GM06990 (cell line): ENCODE results near the gene RHBDF1.

ENCODE experiments used
- DNase-seq: peaks from one replicate; pipeline ENCODE4 v3.0.0-alpha.2; 2011; ENCODE audit not compliant: insufficient read length; ENCODE audit errors: extremely low read depth
- H3K27me3 ChIP-seq: replicated peaks from 2 replicates; pipeline ENCODE4 v1.6.0; 2011; ENCODE audit warnings: low read length; ENCODE audit not compliant: control insufficient read depth, insufficient read depth
- H3K36me3 ChIP-seq: 2 replicates; pipeline ENCODE4 v1.5.1; 2011; ENCODE audit warnings: low read length; ENCODE audit not compliant: control insufficient read depth, insufficient read depth
- H3K4me3 ChIP-seq: replicated peaks from 2 replicates; pipeline ENCODE4 v1.5.1; 2011; ENCODE audit warnings: low read depth, mild to moderate bottlenecking, control low read depth, low read length
- TF ChIP-seq, protein P1 (sequence below): IDR thresholded peaks from 2 replicates; pipeline ENCODE4 v1.5.1; 2011; ENCODE audit warnings: low read length, control low read depth, mild to moderate bottlenecking, inconsistent platforms; ENCODE audit not compliant: insufficient read depth, poor library complexity, severe bottlenecking

RHBDF1 gene

DNA sequence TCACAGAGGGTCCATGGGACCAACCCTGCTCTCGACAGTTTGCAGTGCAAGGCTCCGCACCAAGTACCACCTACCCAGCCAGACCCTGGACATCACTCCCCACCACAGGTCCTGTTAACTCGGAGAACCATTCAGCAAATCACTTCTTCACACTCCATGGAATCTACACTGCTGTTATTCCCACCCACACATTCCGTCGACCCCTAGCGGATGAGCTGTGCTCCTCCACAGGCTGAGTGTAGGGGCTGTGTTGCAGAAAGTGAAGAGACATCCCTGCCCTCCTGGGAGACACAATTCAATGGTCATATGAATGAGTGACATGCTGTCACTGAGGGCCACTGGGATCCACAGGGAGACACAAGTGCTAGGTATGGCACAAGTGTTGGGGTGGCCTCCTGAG, 33.1 kb upstream of the RHBDF1 start:
- no peak overlapping the region for H3K4me3 ChIP-seq
- TF ChIP-seq, protein P1, sequence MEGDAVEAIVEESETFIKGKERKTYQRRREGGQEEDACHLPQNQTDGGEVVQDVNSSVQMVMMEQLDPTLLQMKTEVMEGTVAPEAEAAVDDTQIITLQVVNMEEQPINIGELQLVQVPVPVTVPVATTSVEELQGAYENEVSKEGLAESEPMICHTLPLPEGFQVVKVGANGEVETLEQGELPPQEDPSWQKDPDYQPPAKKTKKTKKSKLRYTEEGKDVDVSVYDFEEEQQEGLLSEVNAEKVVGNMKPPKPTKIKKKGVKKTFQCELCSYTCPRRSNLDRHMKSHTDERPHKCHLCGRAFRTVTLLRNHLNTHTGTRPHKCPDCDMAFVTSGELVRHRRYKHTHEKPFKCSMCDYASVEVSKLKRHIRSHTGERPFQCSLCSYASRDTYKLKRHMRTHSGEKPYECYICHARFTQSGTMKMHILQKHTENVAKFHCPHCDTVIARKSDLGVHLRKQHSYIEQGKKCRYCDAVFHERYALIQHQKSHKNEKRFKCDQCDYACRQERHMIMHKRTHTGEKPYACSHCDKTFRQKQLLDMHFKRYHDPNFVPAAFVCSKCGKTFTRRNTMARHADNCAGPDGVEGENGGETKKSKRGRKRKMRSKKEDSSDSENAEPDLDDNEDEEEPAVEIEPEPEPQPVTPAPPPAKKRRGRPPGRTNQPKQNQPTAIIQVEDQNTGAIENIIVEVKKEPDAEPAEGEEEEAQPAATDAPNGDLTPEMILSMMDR, result no peak
- no peaks in the 10 kb centered on the region for H3K27me3 ChIP-seq
- no peak for DNase-seq
- H3K36me3 ChIP-seq, result peaks cover 18% of the 10 kb centered on the region

DNA sequence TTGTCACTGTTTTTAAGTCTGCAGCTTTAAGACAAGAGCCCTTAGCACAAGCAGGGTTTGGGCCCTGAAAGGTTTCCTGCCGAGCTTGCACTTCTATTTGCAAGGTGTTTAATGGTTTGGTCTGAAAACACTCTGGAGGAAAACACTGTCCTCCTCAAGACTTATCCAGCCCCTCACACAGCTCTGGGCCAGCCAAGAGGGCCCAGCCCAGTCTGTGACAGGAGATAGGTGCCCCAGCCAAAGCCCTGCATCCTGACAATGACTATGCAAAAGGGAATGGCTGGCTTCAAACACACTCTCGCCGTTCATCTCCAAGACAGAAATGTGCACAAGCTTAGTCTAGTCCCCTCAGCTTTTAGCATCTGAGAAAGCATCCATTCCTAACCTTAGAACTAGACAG, 32.5 kb upstream of the RHBDF1 start:
- Histone ChIP-seq H3K36me3 (peaks cover 18% of the 10 kb centered on the region), H3K4me3 (no peak overlapping the region), H3K27me3 (no peaks in the 10 kb centered on the region)
- no peak for DNase-seq
- TF ChIP-seq, protein P1, result no peak

GRCh38 chr16:104355-104754, 31.9 kb upstream of the RHBDF1 start:
- Histone ChIP-seq H3K36me3 (peaks cover 18% of the 10 kb centered on the region), H3K4me3 (no peak overlapping the region), H3K27me3 (no peaks in the 10 kb centered on the region)
- TF ChIP-seq, protein P1, result no peak
- no peak for DNase-seq

- Histone ChIP-seq H3K4me3 (no peak overlapping the region), H3K27me3 (no peaks in the 10 kb centered on the region), H3K36me3 (peaks cover 28% of the 10 kb centered on the region)
- TF ChIP-seq, protein P1, result no peak
- DNase-seq, result no peak
Measured at GRCh38 chr16:102060-102855, 29.8 kb upstream of the RHBDF1 start.

- TF ChIP-seq, protein P1, result no peak
- no peaks in the 10 kb centered on the region for H3K27me3 ChIP-seq
- peaks cover 28% of the 10 kb centered on the region for H3K36me3 ChIP-seq
- DNase-seq, result no peak
- H3K4me3 ChIP-seq, result no peak overlapping the region
Measured at GRCh38 chr16:101586-101985, 29.2 kb upstream of the RHBDF1 start.
